ENCODE data around the gene PPBP.
"Not testable (repeated sequence)": the region's sequence is repeated elsewhere in the genome, so short reads cannot be mapped to it uniquely, and the experiment has no call there.

DNA sequence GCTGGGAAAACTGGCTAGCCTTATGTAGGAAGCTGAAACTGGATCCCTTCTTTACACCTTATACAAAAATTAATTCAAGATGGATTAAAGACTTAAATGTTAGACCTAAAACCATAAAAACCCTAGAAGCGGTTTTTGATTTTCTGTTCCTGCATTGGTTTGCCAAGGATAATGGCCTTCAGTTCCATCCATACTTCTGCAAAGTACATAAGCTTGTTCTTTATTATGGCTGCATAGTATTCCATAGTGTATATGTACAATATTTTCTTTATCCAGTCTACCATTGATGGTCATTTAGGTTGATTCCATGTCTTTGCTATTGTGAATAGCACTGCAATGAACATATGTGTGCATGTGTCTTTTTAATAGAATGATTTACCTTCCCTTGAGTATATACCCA, 28.9 kb downstream of the PPBP start:
- TF ChIP-seq CTCF (IDR thresholded peaks at IDR 0.05); KAT7 (CRISPR knock-in tag; IDR thresholded peaks at IDR 0.05; ENCODE audit: borderline replicate concordance); CBFB (CRISPR knock-in tag; IDR thresholded peaks at IDR 0.05; ENCODE audit: low read depth); CREB1 (CRISPR knock-in tag; IDR thresholded peaks at IDR 0.05); NR2C2 (CRISPR knock-in tag; IDR thresholded peaks at IDR 0.05); FOXJ3 (CRISPR knock-in tag; IDR thresholded peaks at IDR 0.05; ENCODE audit: borderline replicate concordance); NFATC4 (CRISPR knock-in tag; IDR thresholded peaks at IDR 0.05): not testable (repeated sequence)
- TF ChIP-seq, protein P1, sequence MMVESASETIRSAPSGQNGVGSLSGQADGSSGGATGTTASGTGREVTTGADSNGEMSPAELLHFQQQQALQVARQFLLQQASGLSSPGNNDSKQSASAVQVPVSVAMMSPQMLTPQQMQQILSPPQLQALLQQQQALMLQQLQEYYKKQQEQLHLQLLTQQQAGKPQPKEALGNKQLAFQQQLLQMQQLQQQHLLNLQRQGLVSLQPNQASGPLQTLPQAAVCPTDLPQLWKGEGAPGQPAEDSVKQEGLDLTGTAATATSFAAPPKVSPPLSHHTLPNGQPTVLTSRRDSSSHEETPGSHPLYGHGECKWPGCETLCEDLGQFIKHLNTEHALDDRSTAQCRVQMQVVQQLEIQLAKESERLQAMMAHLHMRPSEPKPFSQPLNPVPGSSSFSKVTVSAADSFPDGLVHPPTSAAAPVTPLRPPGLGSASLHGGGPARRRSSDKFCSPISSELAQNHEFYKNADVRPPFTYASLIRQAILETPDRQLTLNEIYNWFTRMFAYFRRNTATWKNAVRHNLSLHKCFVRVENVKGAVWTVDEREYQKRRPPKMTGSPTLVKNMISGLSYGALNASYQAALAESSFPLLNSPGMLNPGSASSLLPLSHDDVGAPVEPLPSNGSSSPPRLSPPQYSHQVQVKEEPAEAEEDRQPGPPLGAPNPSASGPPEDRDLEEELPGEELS (CRISPR knock-in tag; IDR thresholded peaks at IDR 0.05) = not testable (repeated sequence)
- TF ChIP-seq, protein P2, sequence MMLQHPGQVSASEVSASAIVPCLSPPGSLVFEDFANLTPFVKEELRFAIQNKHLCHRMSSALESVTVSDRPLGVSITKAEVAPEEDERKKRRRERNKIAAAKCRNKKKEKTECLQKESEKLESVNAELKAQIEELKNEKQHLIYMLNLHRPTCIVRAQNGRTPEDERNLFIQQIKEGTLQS (CRISPR knock-in tag; conservative IDR thresholded peaks at IDR 0.05) = not testable (repeated sequence)
- TF ChIP-seq, protein P3, sequence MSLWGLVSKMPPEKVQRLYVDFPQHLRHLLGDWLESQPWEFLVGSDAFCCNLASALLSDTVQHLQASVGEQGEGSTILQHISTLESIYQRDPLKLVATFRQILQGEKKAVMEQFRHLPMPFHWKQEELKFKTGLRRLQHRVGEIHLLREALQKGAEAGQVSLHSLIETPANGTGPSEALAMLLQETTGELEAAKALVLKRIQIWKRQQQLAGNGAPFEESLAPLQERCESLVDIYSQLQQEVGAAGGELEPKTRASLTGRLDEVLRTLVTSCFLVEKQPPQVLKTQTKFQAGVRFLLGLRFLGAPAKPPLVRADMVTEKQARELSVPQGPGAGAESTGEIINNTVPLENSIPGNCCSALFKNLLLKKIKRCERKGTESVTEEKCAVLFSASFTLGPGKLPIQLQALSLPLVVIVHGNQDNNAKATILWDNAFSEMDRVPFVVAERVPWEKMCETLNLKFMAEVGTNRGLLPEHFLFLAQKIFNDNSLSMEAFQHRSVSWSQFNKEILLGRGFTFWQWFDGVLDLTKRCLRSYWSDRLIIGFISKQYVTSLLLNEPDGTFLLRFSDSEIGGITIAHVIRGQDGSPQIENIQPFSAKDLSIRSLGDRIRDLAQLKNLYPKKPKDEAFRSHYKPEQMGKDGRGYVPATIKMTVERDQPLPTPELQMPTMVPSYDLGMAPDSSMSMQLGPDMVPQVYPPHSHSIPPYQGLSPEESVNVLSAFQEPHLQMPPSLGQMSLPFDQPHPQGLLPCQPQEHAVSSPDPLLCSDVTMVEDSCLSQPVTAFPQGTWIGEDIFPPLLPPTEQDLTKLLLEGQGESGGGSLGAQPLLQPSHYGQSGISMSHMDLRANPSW (CRISPR knock-in tag; conservative IDR thresholded peaks at IDR 0.05; ENCODE audit: low read depth) = not testable (repeated sequence)
